Measurements from ENCODE around the gene SFXN5.

The SFXN5 gene

DNA sequence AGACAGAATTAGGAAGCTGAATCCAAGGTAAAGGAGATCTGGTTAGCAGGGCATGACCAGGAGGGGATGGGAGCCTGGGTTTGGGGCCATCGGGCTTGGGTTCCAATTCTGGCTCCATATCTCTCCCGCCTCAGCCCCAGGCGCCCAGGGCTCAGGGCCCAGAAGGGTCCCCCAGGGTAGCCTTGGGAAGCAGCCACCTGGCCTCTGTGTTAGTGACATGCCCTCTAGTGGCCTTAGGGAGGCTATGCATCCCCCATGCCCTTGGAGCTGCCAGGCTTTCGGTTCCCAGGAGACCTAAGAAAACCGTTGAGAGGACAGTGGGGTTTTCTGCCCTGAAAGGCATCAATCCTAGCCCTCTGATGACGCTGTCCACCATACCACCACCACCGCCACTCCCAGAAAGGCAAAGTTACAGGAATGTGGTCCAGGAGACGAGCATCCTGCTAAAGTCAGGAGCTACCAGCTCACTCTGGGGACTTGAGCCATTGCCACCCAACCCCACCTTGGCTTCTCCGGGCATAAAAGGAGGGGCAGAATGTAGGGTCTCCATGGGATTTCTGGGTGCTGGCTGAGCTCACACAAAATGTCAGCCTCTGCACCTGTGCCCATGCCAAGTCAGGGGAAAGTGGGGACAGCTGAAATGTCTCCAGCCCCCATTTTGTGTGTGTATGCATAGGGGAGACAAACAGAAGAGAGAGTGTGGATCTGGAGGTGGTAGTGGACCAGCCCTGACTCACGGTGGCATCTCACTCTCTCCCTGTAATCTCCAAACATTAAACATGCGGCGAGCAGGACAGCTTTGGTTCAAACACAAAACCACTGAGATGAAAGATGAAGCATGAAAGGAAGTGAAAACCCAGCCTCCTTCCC is 97.7 kb downstream of the SFXN5 start:
- no peak for DNase-seq (ENCODE audit: low read depth)

GRCh38 chr2:72973137-72973535 is 98.4 kb downstream of the SFXN5 start:
- DNase-seq (ENCODE audit: low read depth) = no peak

DNA sequence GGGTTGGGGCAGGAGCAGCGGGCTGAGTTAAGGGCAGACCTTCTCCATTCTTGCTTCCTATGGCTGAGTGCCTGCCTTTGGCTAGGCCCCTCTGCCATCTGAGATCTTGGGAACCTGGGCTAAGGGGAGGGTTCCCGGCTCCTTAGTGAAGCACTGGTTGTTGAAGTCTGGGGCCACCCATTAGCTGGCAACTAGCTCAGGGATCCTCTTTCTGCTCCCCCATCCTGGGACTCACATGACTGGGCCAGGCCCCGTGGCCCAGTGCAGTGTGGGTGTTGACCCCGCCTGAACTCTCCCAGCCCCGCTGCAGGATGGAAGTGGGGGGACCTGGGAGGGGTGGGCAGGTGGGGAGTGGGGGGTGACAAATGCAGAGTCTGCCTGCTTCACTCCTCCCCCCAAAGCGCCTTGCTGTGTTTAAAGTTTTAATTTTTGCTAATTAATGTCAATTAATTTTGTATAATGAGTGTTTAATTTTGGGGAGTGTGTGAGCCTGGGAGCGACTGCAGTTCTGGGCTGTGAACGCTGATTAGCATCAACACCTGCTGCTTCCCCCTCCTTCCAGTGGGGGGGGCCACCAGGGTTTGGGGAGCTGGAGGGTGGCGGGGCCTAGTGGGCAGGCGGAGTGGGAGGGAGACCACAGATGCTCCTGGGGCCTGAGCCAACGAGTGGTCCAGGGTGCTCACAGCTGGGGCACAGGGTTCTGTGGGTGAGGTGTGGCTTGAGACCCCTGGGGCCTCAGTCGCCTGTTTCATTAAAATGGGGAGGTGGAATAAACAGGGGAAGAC is 99.0 kb downstream of the SFXN5 start:
- no peak for DNase-seq (ENCODE audit: low read depth)

GRCh38 chr2:72971036-72971435 is 100.5 kb downstream of the SFXN5 start:
- DNase-seq (ENCODE audit: low read depth) = no peak

DNA sequence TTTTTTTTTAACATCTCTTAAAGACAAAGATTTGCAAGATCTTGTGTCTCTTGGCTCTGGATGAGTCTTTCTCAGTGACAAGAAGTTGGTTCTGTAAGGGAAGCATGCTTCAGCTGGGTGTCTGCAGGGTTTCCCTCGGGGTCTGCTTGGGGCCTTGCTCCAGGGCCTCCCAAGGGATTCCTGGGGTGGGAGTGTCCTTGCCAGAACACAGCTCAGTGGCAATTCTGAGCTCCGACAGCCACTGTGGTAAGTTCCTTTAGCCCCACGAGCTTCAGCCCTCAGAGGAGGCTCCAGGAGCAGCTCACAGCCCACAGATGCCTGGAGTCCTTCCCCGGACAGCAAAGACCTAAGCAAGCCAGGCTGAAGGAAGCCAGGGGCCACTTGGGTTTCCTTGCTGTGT is 101.8 kb downstream of the SFXN5 start:
- no peak for DNase-seq (ENCODE audit: low read depth)

DNA sequence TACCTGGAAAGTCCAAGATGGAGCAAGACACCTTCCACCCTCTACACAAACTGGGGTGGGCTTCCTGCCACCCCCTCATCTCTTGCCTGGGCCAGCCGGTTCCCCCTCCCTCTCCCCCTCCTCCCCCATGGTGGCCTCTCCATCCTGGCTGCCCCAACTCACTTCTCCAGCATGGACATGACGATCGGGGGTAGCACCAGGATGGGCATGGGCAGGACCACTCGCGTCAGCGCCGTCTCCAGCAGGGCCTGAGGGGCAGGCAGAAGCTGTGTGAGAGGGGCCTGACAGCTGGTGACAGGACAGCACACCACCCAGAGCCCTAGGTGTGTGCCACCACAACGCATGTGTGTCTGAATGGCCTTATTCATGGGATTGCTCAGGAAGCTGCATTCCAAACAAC is 103.2 kb downstream of the SFXN5 start:
- no peak for DNase-seq (ENCODE audit: low read depth)

DNA sequence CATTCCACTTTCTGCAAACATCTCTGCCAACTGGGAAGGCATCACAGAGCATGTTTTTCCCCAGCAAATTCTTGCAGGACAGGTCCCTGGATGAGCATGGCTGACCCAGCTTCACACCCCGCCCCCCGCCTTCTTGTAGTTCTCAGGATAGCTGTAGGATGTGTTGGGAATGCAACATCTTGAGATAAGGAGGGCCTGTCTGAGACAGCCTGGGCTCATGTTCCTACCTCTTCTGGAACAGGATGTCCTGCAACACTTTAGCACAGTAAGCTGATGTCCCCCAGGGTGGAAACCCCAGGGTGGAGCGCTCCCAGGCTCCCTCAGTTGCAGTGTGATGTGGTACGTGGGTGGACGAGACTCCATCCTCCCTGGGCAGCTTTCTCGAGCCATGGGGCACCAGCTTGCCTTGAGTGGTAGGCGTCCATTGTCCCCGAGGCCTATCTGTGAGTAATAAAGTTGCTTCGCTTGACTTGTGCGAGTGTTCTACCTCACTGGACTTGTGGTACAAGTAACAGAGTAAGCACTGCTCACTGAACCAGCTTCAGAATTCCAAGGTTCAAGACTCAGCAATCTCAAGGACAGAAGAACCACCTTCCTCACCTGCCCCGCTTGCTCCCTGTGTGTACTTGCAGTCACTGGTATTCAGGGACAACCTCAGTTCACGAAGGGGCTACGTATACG is 105.6 kb downstream of the SFXN5 start:
- DNase-seq (ENCODE audit: low read depth) = no peak

DNA sequence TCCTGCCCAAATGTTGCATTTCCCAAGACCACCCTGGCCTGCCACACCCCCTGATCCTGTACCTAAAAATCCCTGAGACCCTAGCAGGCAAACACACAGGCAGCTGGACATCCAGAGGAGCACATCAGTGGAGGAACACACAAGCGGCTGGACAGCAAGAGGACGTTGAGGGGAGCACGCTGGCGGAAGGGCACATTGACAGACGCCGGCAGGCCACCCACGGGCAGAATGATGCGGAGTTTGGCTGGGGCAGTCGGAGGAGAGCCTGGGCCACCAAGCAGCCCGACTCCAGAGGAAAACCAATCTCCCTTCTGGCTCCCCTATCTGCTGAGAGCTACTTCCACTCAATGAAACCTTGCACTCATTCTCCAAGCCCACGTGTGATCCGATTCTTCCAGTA is 106.5 kb downstream of the SFXN5 start:
- DNase-seq (ENCODE audit: low read depth) = no peak

GRCh38 chr2:72964146-72964525 is 107.4 kb downstream of the SFXN5 start:
- DNase-seq (ENCODE audit: low read depth) = no peak

- no peak for DNase-seq (ENCODE audit: low read depth)
Measured at GRCh38 chr2:72963423-72964145, 107.9 kb downstream of the SFXN5 start.

- DNase-seq (ENCODE audit: low read depth) = no peak
Measured at GRCh38 chr2:72962911-72963310, 108.6 kb downstream of the SFXN5 start.

DNA sequence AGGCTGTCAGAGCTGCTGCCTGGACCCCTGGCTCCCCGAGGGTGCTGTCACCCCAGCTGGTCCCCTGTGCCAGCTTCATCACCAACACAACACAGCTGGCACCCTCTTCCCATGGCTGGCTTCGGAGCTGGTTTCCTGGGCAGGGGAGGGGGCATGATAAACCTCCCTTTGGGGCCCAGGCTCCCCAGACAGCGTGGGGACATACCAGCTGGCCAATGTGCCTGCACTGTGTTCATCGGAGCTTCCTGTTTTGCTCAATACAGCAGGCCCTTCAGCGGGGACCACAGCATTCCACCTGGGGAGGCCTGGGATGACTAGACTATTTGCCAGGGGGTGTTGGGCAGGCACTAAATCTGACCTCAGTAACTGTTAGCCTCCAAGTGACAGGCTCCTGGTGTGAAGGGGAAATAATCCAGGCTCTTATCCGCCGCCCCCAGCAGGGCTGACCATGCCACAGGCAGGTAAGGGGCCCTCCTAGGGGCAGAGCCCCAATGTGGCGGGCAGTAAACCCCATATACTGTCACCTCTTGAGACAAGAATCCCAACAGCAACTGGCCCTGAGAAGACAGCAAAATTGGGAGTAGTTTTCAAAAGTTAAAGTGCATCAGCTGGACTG is 109.6 kb downstream of the SFXN5 start:
- DNase-seq (ENCODE audit: low read depth) = no peak

- no peak for DNase-seq (ENCODE audit: low read depth)
Measured at GRCh38 chr2:72961036-72961720, 110.3 kb downstream of the SFXN5 start.

GRCh38 chr2:72959995-72960981 is 111.2 kb downstream of the SFXN5 start:
- DNase-seq (ENCODE audit: low read depth) = no peak

GRCh38 chr2:72959554-72959953 is 112.0 kb downstream of the SFXN5 start:
- DNase-seq (ENCODE audit: low read depth) = no peak

- no peak for DNase-seq (ENCODE audit: low read depth)
Measured at GRCh38 chr2:72958542-72959385, 112.7 kb downstream of the SFXN5 start.

- no peak for DNase-seq (ENCODE audit: low read depth)
Measured at GRCh38 chr2:72956936-72957335, 114.6 kb downstream of the SFXN5 start.

- DNase-seq (ENCODE audit: low read depth) = no peak
Measured at GRCh38 chr2:72956050-72956395, 115.5 kb downstream of the SFXN5 start.

Measured in activated gamma-delta T cell treated with anti-CD3 and anti-CD28 coated beads, Interleukin-2, amount 50 U/mL, for 16 hours (primary cell).